Measurements from ENCODE around the gene ZDHHC5.

DNA sequence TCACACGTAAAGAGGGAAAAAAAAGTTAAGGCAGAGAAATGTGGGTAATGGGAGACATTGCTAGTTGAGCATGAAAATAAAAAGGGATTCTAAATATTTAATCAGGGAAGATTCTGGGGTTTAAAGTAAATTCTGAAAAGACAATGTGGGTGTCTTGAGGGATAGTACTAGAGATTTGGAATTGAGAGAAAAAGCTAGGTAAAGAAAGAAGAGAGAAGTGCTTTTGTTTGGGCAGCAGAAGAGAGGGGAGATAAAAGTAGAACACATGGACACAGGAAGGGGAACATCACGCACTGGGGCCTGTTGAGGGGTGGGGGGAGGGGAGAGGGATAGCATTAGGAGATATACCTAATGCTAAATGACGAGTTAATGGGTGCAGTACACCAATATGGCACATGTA is 14.8 kb upstream of the ZDHHC5 start:
- TF ChIP-seq, protein P1, sequence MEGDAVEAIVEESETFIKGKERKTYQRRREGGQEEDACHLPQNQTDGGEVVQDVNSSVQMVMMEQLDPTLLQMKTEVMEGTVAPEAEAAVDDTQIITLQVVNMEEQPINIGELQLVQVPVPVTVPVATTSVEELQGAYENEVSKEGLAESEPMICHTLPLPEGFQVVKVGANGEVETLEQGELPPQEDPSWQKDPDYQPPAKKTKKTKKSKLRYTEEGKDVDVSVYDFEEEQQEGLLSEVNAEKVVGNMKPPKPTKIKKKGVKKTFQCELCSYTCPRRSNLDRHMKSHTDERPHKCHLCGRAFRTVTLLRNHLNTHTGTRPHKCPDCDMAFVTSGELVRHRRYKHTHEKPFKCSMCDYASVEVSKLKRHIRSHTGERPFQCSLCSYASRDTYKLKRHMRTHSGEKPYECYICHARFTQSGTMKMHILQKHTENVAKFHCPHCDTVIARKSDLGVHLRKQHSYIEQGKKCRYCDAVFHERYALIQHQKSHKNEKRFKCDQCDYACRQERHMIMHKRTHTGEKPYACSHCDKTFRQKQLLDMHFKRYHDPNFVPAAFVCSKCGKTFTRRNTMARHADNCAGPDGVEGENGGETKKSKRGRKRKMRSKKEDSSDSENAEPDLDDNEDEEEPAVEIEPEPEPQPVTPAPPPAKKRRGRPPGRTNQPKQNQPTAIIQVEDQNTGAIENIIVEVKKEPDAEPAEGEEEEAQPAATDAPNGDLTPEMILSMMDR (IDR thresholded peaks at IDR 0.05; ENCODE audit: low read depth, low read length), result no peak
- TF ChIP-seq, protein P2, sequence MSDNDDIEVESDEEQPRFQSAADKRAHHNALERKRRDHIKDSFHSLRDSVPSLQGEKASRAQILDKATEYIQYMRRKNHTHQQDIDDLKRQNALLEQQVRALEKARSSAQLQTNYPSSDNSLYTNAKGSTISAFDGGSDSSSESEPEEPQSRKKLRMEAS (IDR thresholded peaks at IDR 0.05; ENCODE audit: low read depth, low read length), result no peak
- no peak for TF ChIP-seq MYC (IDR thresholded peaks at IDR 0.05; ENCODE audit: low read depth, low read length)
- TF ChIP-seq POLR2A (IDR thresholded peaks at IDR 0.05; ENCODE audit: extremely low read depth, insufficient read length), result no peak
